ENCODE results near the gene BTBD3. TPM values are rescaled to one million over a fixed set of nuclear protein-coding genes. Genes with fewer than 3 reads are reported as not detected.

Gene BTBD3
- total and polyA plus RNA-seq, 4 donors, result 5.1 to 25.6 (median 17.3) TPM

GRCh38 chr20:11924923-11925322 lies 7.2 kb downstream of the BTBD3 start:
- H3K9me3 ChIP-seq (ENCODE audit: control insufficient read depth, low read length), result no peaks in the 10 kb centered on the region
- ATAC-seq (ENCODE audit: low FRiP score) (no peak), DNase-seq (no peak)
- WGBS, 2 donors, result 87 to 91% methylated on average over 6 of the region's 6 CpGs
- no peak overlapping the region for H3K27ac ChIP-seq (ENCODE audit: low read depth in 1 of 2, low read length in 2 of 2)
- no peaks in the 10 kb centered on the region for H3K4me1 ChIP-seq (ENCODE audit: control insufficient read depth in 1 of 2, insufficient read depth in 2 of 2, low read length in 2 of 2)
- no peak overlapping the region for H3K4me3 ChIP-seq (ENCODE audit: low read length in 2 of 2)
- H3K36me3 ChIP-seq (ENCODE audit: control insufficient read depth in 1 of 2, insufficient read depth in 2 of 2, low read length in 1 of 2), result peaks cover 0 to 7% of the 10 kb centered on the region in 2 donors
- intact Hi-C loops (cut with DNase I), result no loop called here
- H3K27me3 ChIP-seq (ENCODE audit: control insufficient read depth in 1 of 2, insufficient read depth in 2 of 2, low read length in 1 of 2), result no peaks in the 10 kb centered on the region

GRCh38 chr20:11926292-11926998 lies 8.8 kb downstream of the BTBD3 start:
- Histone ChIP-seq H3K27ac (ENCODE audit: low read depth in 1 of 2, low read length in 2 of 2) (no peak overlapping the region), H3K9me3 (ENCODE audit: control insufficient read depth, low read length) (no peaks in the 10 kb centered on the region), H3K27me3 (ENCODE audit: control insufficient read depth in 1 of 2, insufficient read depth in 2 of 2, low read length in 1 of 2) (no peaks in the 10 kb centered on the region), H3K4me1 (ENCODE audit: control insufficient read depth in 1 of 2, insufficient read depth in 2 of 2, low read length in 2 of 2) (no peaks in the 10 kb centered on the region), H3K36me3 (ENCODE audit: control insufficient read depth in 1 of 2, insufficient read depth in 2 of 2, low read length in 1 of 2) (peaks cover 0 to 7% of the 10 kb centered on the region in 2 donors), H3K4me3 (ENCODE audit: low read length in 2 of 2) (no peak overlapping the region)
- DNase-seq (no peak), ATAC-seq (ENCODE audit: low FRiP score) (no peak)
- intact Hi-C loops (cut with DNase I), result no loop called here
- 88 to 90% methylated on average over 4 of the region's 4 CpGs for WGBS, 2 donors

GRCh38 chr20:11929947-11930346 lies 12.3 kb downstream of the BTBD3 start:
- Histone ChIP-seq H3K27me3 (ENCODE audit: control insufficient read depth in 1 of 2, insufficient read depth in 2 of 2, low read length in 1 of 2) (no peaks in the 10 kb centered on the region), H3K27ac (ENCODE audit: low read depth in 1 of 2, low read length in 2 of 2) (no peak overlapping the region), H3K9me3 (ENCODE audit: control insufficient read depth, low read length) (no peaks in the 10 kb centered on the region), H3K4me3 (ENCODE audit: low read length in 2 of 2) (no peak overlapping the region), H3K36me3 (ENCODE audit: control insufficient read depth in 1 of 2, insufficient read depth in 2 of 2, low read length in 1 of 2) (no peaks in the 10 kb centered on the region), H3K4me1 (ENCODE audit: control insufficient read depth in 1 of 2, insufficient read depth in 2 of 2, low read length in 2 of 2) (no peaks in the 10 kb centered on the region)
- no peak for DNase-seq
- ATAC-seq (ENCODE audit: low FRiP score), result no peak
- intact Hi-C loops (cut with DNase I), result no loop called here
- WGBS, 2 donors, result 95 to 96% methylated on average over 3 of the region's 3 CpGs

GRCh38 chr20:11935212-11936154 lies 17.8 kb downstream of the BTBD3 start:
- no peak for DNase-seq
- H3K9me3 ChIP-seq (ENCODE audit: control insufficient read depth, low read length), result no peaks in the 10 kb centered on the region
- H3K27me3 ChIP-seq (ENCODE audit: control insufficient read depth in 1 of 2, insufficient read depth in 2 of 2, low read length in 1 of 2), result no peaks in the 10 kb centered on the region
- intact Hi-C loops (cut with DNase I), result no loop called here
- WGBS, 2 donors, result 91 to 93% methylated on average over 8 of the region's 8 CpGs
- no peak overlapping the region for H3K27ac ChIP-seq (ENCODE audit: low read depth in 1 of 2, low read length in 2 of 2)
- ATAC-seq (ENCODE audit: low FRiP score), result no peak
- H3K4me1 ChIP-seq (ENCODE audit: control insufficient read depth in 1 of 2, insufficient read depth in 2 of 2, low read length in 2 of 2), result no peaks in the 10 kb centered on the region
- H3K4me3 ChIP-seq (ENCODE audit: low read length in 2 of 2), result no peak overlapping the region
- H3K36me3 ChIP-seq (ENCODE audit: control insufficient read depth in 1 of 2, insufficient read depth in 2 of 2, low read length in 1 of 2), result no peaks in the 10 kb centered on the region

- H3K36me3 ChIP-seq (ENCODE audit: control insufficient read depth in 1 of 2, insufficient read depth in 2 of 2, low read length in 1 of 2), result no peaks in the 10 kb centered on the region
- no peak overlapping the region for H3K27ac ChIP-seq (ENCODE audit: low read depth in 1 of 2, low read length in 2 of 2)
- intact Hi-C loops (cut with DNase I), result no loop called here
- no peak for ATAC-seq (ENCODE audit: low FRiP score)
- H3K4me3 ChIP-seq (ENCODE audit: low read length in 2 of 2), result no peak overlapping the region
- no peaks in the 10 kb centered on the region for H3K9me3 ChIP-seq (ENCODE audit: control insufficient read depth, low read length)
- 49 to 60% methylated on average over 6 of the region's 6 CpGs for WGBS, 2 donors
- H3K27me3 ChIP-seq (ENCODE audit: control insufficient read depth in 1 of 2, insufficient read depth in 2 of 2, low read length in 1 of 2), result no peaks in the 10 kb centered on the region
- H3K4me1 ChIP-seq (ENCODE audit: control insufficient read depth in 1 of 2, insufficient read depth in 2 of 2, low read length in 2 of 2), result no peaks in the 10 kb centered on the region
- DNase-seq, result no peak
Measured at GRCh38 chr20:11936157-11936556, 18.5 kb downstream of the BTBD3 start.

GRCh38 chr20:11937230-11937629 lies 19.5 kb downstream of the BTBD3 start:
- DNase-seq (no peak), ATAC-seq (ENCODE audit: low FRiP score) (no peak)
- intact Hi-C loops (cut with DNase I), result no loop called here
- no peaks in the 10 kb centered on the region for H3K4me1 ChIP-seq (ENCODE audit: control insufficient read depth in 1 of 2, insufficient read depth in 2 of 2, low read length in 2 of 2)
- no peaks in the 10 kb centered on the region for H3K27me3 ChIP-seq (ENCODE audit: control insufficient read depth in 1 of 2, insufficient read depth in 2 of 2, low read length in 1 of 2)
- no peak overlapping the region for H3K27ac ChIP-seq (ENCODE audit: low read depth in 1 of 2, low read length in 2 of 2)
- H3K9me3 ChIP-seq (ENCODE audit: control insufficient read depth, low read length), result no peaks in the 10 kb centered on the region
- H3K36me3 ChIP-seq (ENCODE audit: control insufficient read depth in 1 of 2, insufficient read depth in 2 of 2, low read length in 1 of 2), result no peaks in the 10 kb centered on the region
- no peak overlapping the region for H3K4me3 ChIP-seq (ENCODE audit: low read length in 2 of 2)

GRCh38 chr20:11941593-11942246 lies 24.0 kb downstream of the BTBD3 start:
- Histone ChIP-seq H3K27ac (ENCODE audit: low read depth in 1 of 2, low read length in 2 of 2) (no peak overlapping the region), H3K4me3 (ENCODE audit: low read length in 2 of 2) (no peak overlapping the region), H3K36me3 (ENCODE audit: control insufficient read depth in 1 of 2, insufficient read depth in 2 of 2, low read length in 1 of 2) (no peaks in the 10 kb centered on the region), H3K4me1 (ENCODE audit: control insufficient read depth in 1 of 2, insufficient read depth in 2 of 2, low read length in 2 of 2) (no peaks in the 10 kb centered on the region), H3K9me3 (ENCODE audit: control insufficient read depth, low read length) (no peaks in the 10 kb centered on the region), H3K27me3 (ENCODE audit: control insufficient read depth in 1 of 2, insufficient read depth in 2 of 2, low read length in 1 of 2) (no peaks in the 10 kb centered on the region)
- intact Hi-C loops (cut with DNase I), result no loop called here
- ATAC-seq (ENCODE audit: low FRiP score), result no peak
- no peak for DNase-seq
- 94 to 95% methylated on average over 4 of the region's 4 CpGs for WGBS, 2 donors

- no peaks in the 10 kb centered on the region for H3K36me3 ChIP-seq (ENCODE audit: control insufficient read depth in 1 of 2, insufficient read depth in 2 of 2, low read length in 1 of 2)
- DNase-seq (no peak), ATAC-seq (ENCODE audit: low FRiP score) (no peak)
- no peaks in the 10 kb centered on the region for H3K27me3 ChIP-seq (ENCODE audit: control insufficient read depth in 1 of 2, insufficient read depth in 2 of 2, low read length in 1 of 2)
- H3K27ac ChIP-seq (ENCODE audit: low read depth in 1 of 2, low read length in 2 of 2), result no peak overlapping the region
- no peaks in the 10 kb centered on the region for H3K4me1 ChIP-seq (ENCODE audit: control insufficient read depth in 1 of 2, insufficient read depth in 2 of 2, low read length in 2 of 2)
- WGBS, 2 donors, result 55 to 58% methylated on average over 6 of the region's 6 CpGs
- H3K9me3 ChIP-seq (ENCODE audit: control insufficient read depth, low read length), result no peaks in the 10 kb centered on the region
- no peak overlapping the region for H3K4me3 ChIP-seq (ENCODE audit: low read length in 2 of 2)
- intact Hi-C loops (cut with DNase I), result no loop called here
Measured at GRCh38 chr20:11943778-11944177, 26.1 kb downstream of the BTBD3 start.
